SKM-1 (cell line): ENCODE measurements around the gene TEX264.

Experiments
- DNase-seq: peaks from one replicate; lab custom pipeline; 2025; ENCODE audit not compliant: unreplicated experiment; lab: John Stamatoyannopoulos, UW

Gene TEX264

GRCh38 chr3:51691949-51692348 lies 20.9 kb downstream of the TEX264 start:
- no peak for DNase-seq

- no peak for DNase-seq
These were observed 21.9 kb downstream of the TEX264 start for GRCh38 chr3:51692980-51693395.

DNA sequence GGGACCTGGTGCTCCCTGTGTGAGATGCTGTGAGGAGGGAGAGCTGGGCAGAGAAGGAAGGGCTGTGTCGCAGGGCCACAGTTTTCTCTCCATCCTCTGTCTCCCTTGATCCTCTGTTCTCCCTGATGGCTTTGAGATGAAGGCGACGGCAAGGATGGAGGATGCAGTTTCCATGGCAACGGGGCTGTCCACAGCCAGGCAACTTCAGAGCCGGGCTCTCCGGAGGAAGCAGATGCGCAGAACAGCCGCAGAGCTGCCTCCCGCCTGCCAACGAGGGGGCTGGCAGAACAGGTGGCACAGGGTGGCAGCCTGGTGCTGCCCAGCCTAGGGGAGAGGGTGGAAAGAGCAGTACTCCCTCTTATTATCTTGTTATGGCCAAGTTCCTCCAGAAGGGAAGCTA lies 25.9 kb downstream of the TEX264 start:
- DNase-seq, result no peak

DNA sequence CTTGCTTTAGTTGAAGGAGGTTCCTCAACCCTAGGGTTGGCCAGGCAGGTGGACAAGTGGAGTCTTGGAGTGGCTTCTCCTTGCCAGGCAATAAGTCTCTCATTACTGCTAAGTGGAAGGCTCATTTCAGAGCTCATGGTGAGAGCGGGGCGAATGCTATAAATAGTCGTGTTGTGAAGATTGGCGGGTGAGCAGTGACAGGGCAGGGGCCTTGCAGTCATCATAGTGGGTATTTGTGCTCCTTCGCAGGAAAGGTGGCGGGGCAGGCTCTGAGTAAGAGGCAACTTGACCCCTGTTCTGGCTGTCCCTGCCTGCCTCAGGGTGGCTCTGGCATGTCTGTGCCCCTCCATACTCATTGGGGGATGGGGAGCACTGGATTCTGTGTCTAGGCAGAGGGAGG lies 27.2 kb downstream of the TEX264 start:
- DNase-seq, result no peak

GRCh38 chr3:51700403-51700802 lies 29.4 kb downstream of the TEX264 start:
- no peak for DNase-seq

- no peak for DNase-seq
These were observed 31.1 kb downstream of the TEX264 start for GRCh38 chr3:51702156-51702555.

- no peak for DNase-seq
These were observed 32.2 kb downstream of the TEX264 start for GRCh38 chr3:51703068-51703760.

- no peak for DNase-seq
These were observed 32.9 kb downstream of the TEX264 start for GRCh38 chr3:51703761-51704510.

GRCh38 chr3:51704511-51704950 lies 33.5 kb downstream of the TEX264 start:
- no peak for DNase-seq

GRCh38 chr3:51705276-51706020 lies 34.4 kb downstream of the TEX264 start:
- no peak for DNase-seq

DNA sequence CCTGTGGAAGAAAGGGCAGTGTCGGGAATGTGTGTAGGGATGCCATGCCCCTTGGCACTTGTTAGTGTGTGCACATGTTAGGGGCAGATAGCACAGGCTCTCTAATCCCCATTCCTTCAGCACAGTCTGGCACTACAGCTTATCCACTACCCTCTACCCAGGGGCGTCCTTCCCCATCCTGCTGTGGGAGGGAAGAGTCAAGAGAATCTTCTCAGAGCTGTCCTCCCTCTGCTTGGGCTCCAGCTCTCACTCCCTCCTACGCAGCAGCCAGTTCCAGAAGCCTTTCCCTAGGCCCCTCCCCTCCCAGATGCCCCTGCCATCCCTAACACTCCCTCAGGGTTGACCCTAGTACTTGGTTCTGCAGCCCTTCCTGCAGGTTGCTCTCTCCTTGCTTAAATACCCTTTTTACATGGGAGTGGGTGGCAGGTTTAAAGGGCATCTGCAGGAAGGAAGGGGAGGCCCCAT lies 35.0 kb downstream of the TEX264 start:
- DNase-seq, result no peak

DNA sequence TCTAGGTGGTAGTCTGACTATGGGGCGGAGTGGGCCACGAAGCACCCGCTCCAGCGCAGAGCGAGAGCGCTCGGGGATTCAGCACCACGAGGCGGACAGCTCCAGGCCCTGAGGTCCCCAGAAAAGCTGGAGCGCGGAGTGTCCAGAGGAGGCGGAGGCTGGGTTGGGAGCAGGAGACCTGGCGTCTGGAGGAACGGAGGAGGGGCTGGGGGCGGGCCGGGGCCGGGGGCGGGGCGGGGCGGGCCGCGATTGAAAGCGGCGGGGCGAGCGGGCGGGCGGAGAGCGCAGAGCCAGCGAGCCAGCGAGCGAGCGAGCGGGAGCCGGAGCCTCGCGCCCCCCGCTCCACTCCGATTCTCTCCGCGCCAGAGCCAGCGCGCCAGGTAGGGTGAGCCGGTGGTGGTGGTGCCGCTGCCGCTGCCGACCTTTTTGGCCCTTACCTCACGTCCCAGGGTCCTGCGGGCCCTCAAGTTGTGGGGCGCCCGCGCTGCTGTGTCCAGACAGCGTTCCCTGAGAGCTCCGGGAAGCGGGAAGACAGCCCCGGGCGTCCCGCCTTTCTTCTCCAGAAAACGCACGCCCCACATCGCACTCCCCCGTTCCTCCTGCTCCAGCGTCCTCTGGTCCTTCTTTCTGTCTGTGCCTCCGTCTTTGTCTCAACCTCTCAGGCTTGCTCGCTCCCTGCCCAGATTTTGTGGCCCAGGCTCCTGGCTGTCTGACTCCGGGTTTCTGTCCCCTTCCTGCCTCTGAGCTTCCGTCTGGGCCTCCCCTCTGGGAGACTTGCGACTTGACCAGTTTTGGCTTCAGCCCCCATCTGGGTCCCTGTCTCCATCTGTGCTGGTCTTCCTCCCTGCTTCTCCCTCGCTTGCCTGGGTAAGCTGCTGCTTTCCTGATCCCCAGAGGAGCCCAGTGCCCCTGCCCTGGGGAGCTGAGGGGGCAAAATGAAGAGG lies 36.0 kb downstream of the TEX264 start, which contains the start of gene GRM2:
Gene GRM2, plus strand, starts transcription at position 281 of the 944 bp plus-strand sequence. CDS start 1,916 bp downstream, outside the sequence.
- DNase-seq, result no peak

DNA sequence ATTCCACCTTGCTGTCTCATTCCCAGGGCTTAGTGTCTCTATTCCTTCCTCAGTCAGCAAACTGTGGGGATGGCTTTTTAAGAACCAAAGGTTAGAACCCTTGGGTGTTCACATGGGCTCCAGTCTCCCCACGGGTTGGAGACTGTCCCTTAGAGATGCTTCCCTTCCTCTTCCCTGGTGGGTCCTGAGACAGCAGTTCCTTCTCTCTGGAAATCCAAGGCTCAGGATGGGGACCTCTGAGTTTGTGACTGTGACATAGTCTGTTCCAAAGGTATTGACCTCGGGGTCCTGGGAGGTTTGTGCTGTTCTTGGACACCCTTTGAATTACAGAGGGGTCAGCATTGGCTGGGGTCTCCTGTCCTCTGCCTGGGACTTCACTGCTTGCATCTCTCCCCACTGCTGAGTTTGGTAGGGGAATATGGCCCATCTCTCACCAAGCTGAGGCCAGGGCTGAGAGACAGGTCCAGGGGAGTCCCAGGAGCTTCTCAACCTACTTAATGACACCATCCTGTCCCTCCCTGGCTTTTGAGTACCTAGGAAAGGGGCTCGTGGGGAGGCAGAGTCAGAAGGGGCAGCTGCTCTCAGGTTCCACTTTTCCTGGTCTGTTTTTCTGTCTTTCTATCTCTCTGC lies 37.3 kb downstream of the TEX264 start:
- no peak for DNase-seq

GRCh38 chr3:51709004-51709420 lies 38.0 kb downstream of the TEX264 start:
- no peak for DNase-seq

- no peak for DNase-seq
These were observed 38.6 kb downstream of the TEX264 start for GRCh38 chr3:51709675-51710074.

- DNase-seq, result no peak
These were observed 39.7 kb downstream of the TEX264 start for GRCh38 chr3:51710631-51711351.

DNA sequence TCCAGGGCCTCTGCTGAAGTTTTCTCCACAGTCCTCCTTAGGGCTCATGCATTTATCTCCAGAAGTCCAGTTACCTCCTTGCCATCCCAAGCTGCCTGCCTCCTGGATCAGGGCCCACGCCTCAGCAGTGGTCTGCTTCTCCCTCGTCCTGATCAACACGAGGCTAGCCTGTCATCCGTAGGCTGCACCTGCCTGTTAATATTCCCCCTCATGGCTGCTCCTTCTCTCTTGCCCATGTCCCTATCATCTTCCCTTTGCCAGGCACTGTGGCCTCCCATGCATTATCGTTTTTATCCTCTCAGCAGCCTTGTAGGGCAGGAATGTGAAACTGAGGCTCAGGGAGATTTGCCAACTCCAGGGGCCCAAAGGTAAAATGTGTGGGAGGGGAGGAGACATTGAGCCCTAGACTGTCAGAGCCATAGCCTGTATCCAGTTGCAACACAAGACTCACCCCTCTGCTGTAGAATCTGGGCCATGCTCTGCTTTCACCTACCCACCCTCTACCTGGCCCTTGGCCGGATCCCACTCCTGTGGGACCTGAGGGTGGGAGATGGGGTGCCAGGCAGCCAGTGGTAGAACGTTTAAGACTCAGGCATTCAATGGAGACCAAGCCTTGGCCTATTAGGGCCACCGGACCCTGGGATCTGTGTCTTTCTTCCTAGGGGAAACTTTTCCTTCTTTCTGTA lies 40.4 kb downstream of the TEX264 start:
- DNase-seq, result no peak

GRCh38 chr3:51712038-51712420 lies 41.0 kb downstream of the TEX264 start:
- no peak for DNase-seq

DNA sequence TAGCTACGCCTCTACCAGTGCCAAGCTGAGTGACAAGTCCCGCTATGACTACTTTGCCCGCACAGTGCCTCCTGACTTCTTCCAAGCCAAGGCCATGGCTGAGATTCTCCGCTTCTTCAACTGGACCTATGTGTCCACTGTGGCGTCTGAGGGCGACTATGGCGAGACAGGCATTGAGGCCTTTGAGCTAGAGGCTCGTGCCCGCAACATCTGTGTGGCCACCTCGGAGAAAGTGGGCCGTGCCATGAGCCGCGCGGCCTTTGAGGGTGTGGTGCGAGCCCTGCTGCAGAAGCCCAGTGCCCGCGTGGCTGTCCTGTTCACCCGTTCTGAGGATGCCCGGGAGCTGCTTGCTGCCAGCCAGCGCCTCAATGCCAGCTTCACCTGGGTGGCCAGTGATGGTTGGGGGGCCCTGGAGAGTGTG lies 41.5 kb downstream of the TEX264 start:
- DNase-seq, result no peak
